HEK293T (cell line): ENCODE measurements around the gene MTO1.
A peak's percentile ranks its signal among the peaks of the same experiment; 100 is the strongest.

Experiments
- CTCF ChIA-PET: fragments of 350-600 bp; formaldehyde crosslinking; extraction: SDS; loops from one replicate; lab custom pipeline; 2021; ENCODE audit warnings: antibody characterized with exemption, inconsistent platforms; lab: Yijun Ruan, JAX
- POLR2A ChIA-PET: fragments of 350-600 bp; formaldehyde crosslinking; extraction: SDS; loops from one replicate; lab custom pipeline; 2020; ENCODE audit warnings: antibody characterized with exemption, inconsistent platforms; lab: Yijun Ruan, JAX
- DNase-seq: peaks from one replicate; pipeline ENCODE4 v3.0.0; 2012; ENCODE audit warnings: mixed read lengths; ENCODE audit errors: extremely low spot score
- ARNT ChIP-seq: fragments of 450-650 bp; IDR thresholded peaks from 2 replicates; pipeline ENCODE4 v1.6.1; 2017; ENCODE audit warnings: mild to moderate bottlenecking
- BHLHE40 ChIP-seq: fragments of 450-650 bp; IDR thresholded peaks from 2 replicates; pipeline ENCODE4 v1.6.1; 2016; ENCODE audit warnings: mild to moderate bottlenecking, moderate library complexity, borderline replicate concordance
- CTBP1 ChIP-seq: fragments of 450-650 bp; IDR thresholded peaks from 2 replicates; pipeline ENCODE4 v1.6.1; 2016; ENCODE audit warnings: borderline replicate concordance
- ELF4 ChIP-seq: fragments of 450-650 bp; IDR thresholded peaks from 2 replicates; pipeline ENCODE4 v1.6.1; 2017; ENCODE audit warnings: antibody characterized with exemption
- FOXA1 ChIP-seq: fragments of 450-650 bp; IDR thresholded peaks from 2 replicates; pipeline ENCODE4 v1.6.1; 2016; ENCODE audit warnings: mild to moderate bottlenecking
- FOXK2 ChIP-seq: fragments of 450-650 bp; IDR thresholded peaks from 2 replicates; pipeline ENCODE4 v1.6.1; 2016; ENCODE audit warnings: mild to moderate bottlenecking
- FOXM1 ChIP-seq: fragments of 450-650 bp; IDR thresholded peaks from 2 replicates; pipeline ENCODE4 v1.6.1; 2017; ENCODE audit warnings: mild to moderate bottlenecking, borderline replicate concordance
- HDGF ChIP-seq: fragments of 450-650 bp; IDR thresholded peaks from 2 replicates; pipeline ENCODE4 v1.6.1; 2017; ENCODE audit warnings: antibody characterized with exemption, borderline replicate concordance
- L3MBTL2 ChIP-seq: fragments of 450-650 bp; conservative IDR thresholded peaks from 2 replicates; pipeline ENCODE4 v1.6.1; 2016; ENCODE audit warnings: mild to moderate bottlenecking
- LEF1 ChIP-seq: fragments of 450-650 bp; IDR thresholded peaks from 2 replicates; pipeline ENCODE4 v1.6.1; 2017; ENCODE audit warnings: mild to moderate bottlenecking, borderline replicate concordance
- NFRKB ChIP-seq: fragments of 450-650 bp; IDR thresholded peaks from 2 replicates; pipeline ENCODE4 v1.6.1; 2016; ENCODE audit warnings: mild to moderate bottlenecking, moderate library complexity
- PKNOX1 ChIP-seq: fragments of 450-650 bp; IDR thresholded peaks from 2 replicates; pipeline ENCODE4 v1.6.1; 2016
- SP1 ChIP-seq: fragments of 450-650 bp; IDR thresholded peaks from 2 replicates; pipeline ENCODE4 v1.6.1; 2017
- SUZ12 ChIP-seq: fragments of 450-650 bp; IDR thresholded peaks from 2 replicates; pipeline ENCODE4 v1.6.1; 2016; ENCODE audit warnings: mild to moderate bottlenecking
- TARDBP ChIP-seq: fragments of 450-650 bp; IDR thresholded peaks from 2 replicates; pipeline ENCODE4 v1.6.1; 2016
- ZNF384 ChIP-seq: fragments of 450-650 bp; IDR thresholded peaks from 2 replicates; pipeline ENCODE4 v1.6.1; 2016

MTO1 gene

GRCh38 chr6:73521351-73521985 lies 59.9 kb downstream of the MTO1 start:
- POLR2A ChIA-PET, result interaction anchor here (0.5 to 3.0 kb wide), 26 partner anchors 8 to 132 kb away, joined by 3 to 51 read pairs (median 4); partner anchors contain the start of gene SLC17A5

GRCh38 chr6:73523434-73524123 lies 62.0 kb downstream of the MTO1 start:
- DNase-seq, result peak; percentile 57
- TF ChIP-seq ZNF384 (no peak), LEF1 (no peak), NFRKB (no peak), ARNT (no peak), FOXM1 (no peak), FOXK2 (no peak), L3MBTL2 (peak; percentile 69), PKNOX1 (0 out of 2 replicates have a peak, but pooled peaks have one; percentile 1), HDGF (no peak), SP1 (no peak), SUZ12 (no peak), TARDBP (no peak), BHLHE40 (no peak), CTBP1 (no peak), ELF4 (peak; percentile 55; the same call in 1 of the 2 replicates), FOXA1 (no peak)
- ChIA-PET CTCF (interaction anchor here (0.9 to 1.0 kb wide), 2 partner anchors 25 to 48 kb away, joined by 3 to 5 read pairs; no protein-coding TSS in a partner anchor), POLR2A (interaction anchor here (1.0 to 2.1 kb wide), 11 partner anchors 8 to 129 kb away, joined by 3 to 15 read pairs (median 4); no protein-coding TSS in a partner anchor)

More at GRCh38 chr6:73521351-73521985, 59.9 kb downstream of the MTO1 start:
- no peak for TF ChIP-seq LEF1
- CTCF ChIA-PET, result interaction anchor here (0.7 to 0.9 kb wide), 4 partner anchors 27 to 132 kb away, joined by 3 to 4 read pairs (median 3); no protein-coding TSS in a partner anchor
- DNase-seq, result peak; percentile 61

GRCh38 chr6:73525546-73526330 lies 64.2 kb downstream of the MTO1 start:
- ChIA-PET CTCF (no interaction called here), POLR2A (no interaction called here)
- no peak for TF ChIP-seq FOXA1
- no peak for TF ChIP-seq BHLHE40
- no peak for TF ChIP-seq SUZ12
- TF ChIP-seq L3MBTL2, result no peak
- TF ChIP-seq ELF4, result no peak
- no peak for TF ChIP-seq TARDBP
- no peak for DNase-seq

- TF ChIP-seq TARDBP (no peak), HDGF (no peak), ZNF384 (no peak), FOXA1 (no peak), SP1 (no peak), BHLHE40 (no peak), ARNT (no peak), FOXK2 (no peak), ELF4 (no peak), PKNOX1 (no peak), CTBP1 (no peak), NFRKB (no peak), LEF1 (no peak), FOXM1 (no peak), L3MBTL2 (no peak), SUZ12 (no peak)
- ChIA-PET POLR2A (interaction anchor here (3.1 kb wide), 1 partner anchor 8 kb away, joined by 14 read pairs; the partner anchor contains the start of gene EEF1A1), CTCF (no interaction called here)
- no peak for DNase-seq
Measured at GRCh38 chr6:73528897-73529296, 67.4 kb downstream of the MTO1 start.

- no peak for TF ChIP-seq L3MBTL2
- no peak for TF ChIP-seq PKNOX1
- no peak for TF ChIP-seq FOXK2
- no peak for TF ChIP-seq ARNT
- no peak for TF ChIP-seq TARDBP
- TF ChIP-seq NFRKB, result no peak
- TF ChIP-seq ZNF384, result no peak
- no peak for TF ChIP-seq CTBP1
- no peak for TF ChIP-seq SP1
- no peak for TF ChIP-seq LEF1
- TF ChIP-seq HDGF, result no peak
- TF ChIP-seq SUZ12, result no peak
- TF ChIP-seq BHLHE40, result no peak
- TF ChIP-seq FOXM1, result no peak
- TF ChIP-seq FOXA1, result no peak
- TF ChIP-seq ELF4, result no peak
- POLR2A ChIA-PET, result interaction anchor here (1.8 kb wide), 1 partner anchor 9 kb away, joined by 4 read pairs; no protein-coding TSS in a partner anchor
- CTCF ChIA-PET, result no interaction called here
- DNase-seq, result no peak
Measured at GRCh38 chr6:73532293-73532692, 70.8 kb downstream of the MTO1 start.
